ENCODE data around the gene PRKG1. TPM values are rescaled to one million over a fixed set of nuclear protein-coding genes. Genes with fewer than 3 reads are reported as not detected.

The PRKG1 gene
- total and polyA plus RNA-seq, 2 of the 8 experiments (the other 6 are each of a cell fraction or from before 2014, with no cell fraction given), result 4.2 to 15.2 TPM

- Histone ChIP-seq H2AK5ac (ENCODE audit: low read depth, low read length) (no peak overlapping the region), H3K27me3 (replicated peaks in 1 of 4; ENCODE audit: control insufficient read depth in 3 of 4, extremely low read depth in 1 of 4, insufficient read depth in 3 of 4, low read length in 3 of 4) (no peaks in the 10 kb centered on the region), H3K4me1 (replicated peaks in 1 of 4; ENCODE audit: control insufficient read depth in 3 of 4, insufficient read depth in 4 of 4, low read length in 3 of 4) (no peaks in the 10 kb centered on the region), H3K79me2 (ENCODE audit: control insufficient read depth in 1 of 2, insufficient read depth in 2 of 2, low read length in 2 of 2) (no peaks in the 10 kb centered on the region), H3K9me3 (ENCODE audit: insufficient read depth in 2 of 2, low read depth in 1 of 2, low read length in 1 of 2) (no peaks in the 10 kb centered on the region), H3K36me3 (ENCODE audit: control insufficient read depth in 2 of 4, insufficient read depth in 4 of 4, low read length in 3 of 4) (no peaks in the 10 kb centered on the region), H2BK5ac (ENCODE audit: low read depth, low read length) (no peak overlapping the region), H3K18ac (ENCODE audit: extremely low read depth, low read length) (no peak overlapping the region), H4K5ac (ENCODE audit: insufficient read length, low read depth, low read length) (no peak overlapping the region), H3K4ac (replicated peaks; ENCODE audit: insufficient read length, low read depth, low read length) (no peak overlapping the region), H2AFZ (ENCODE audit: low read length) (no peak overlapping the region), H3K14ac (ENCODE audit: insufficient read length) (no peak overlapping the region), H3K4me3 (ENCODE audit: extremely low read depth in 1 of 4, insufficient read depth in 2 of 4, low read depth in 3 of 4, low read length in 4 of 4) (no peak overlapping the region), H3K4me2 (ENCODE audit: insufficient read depth in 1 of 2, low read depth in 2 of 2, low read length in 2 of 2) (no peak overlapping the region), H4K20me1 (replicated peaks in 1 of 2; ENCODE audit: control insufficient read depth in 1 of 2, insufficient read depth in 2 of 2, low read length in 2 of 2) (no peaks in the 10 kb centered on the region), H3K9ac (replicated peaks in 1 of 4; ENCODE audit: extremely low read depth in 1 of 4, low read depth in 3 of 4, low read length in 3 of 4) (no peak overlapping the region), H3K23me2 (ENCODE audit: low read depth, low read length) (no peaks in the 10 kb centered on the region), H3K27ac (ENCODE audit: low read depth, low read length) (no peak overlapping the region; the same call in 1 of the 2 replicates), H3K56ac (replicated peaks; ENCODE audit: insufficient read length, low read depth, low read length) (no peak overlapping the region), H2BK20ac (ENCODE audit: low read length) (no peak overlapping the region), H3K23ac (ENCODE audit: insufficient read length) (no peak overlapping the region), H2BK15ac (ENCODE audit: low read length) (no peak overlapping the region), H4K8ac (ENCODE audit: extremely low read depth, insufficient read depth, low read length) (no peak overlapping the region), H3K79me1 (ENCODE audit: low read depth, low read length) (no peaks in the 10 kb centered on the region), H2BK12ac (ENCODE audit: low read depth, low read length) (no peak overlapping the region), H2BK120ac (replicated peaks; ENCODE audit: low read depth, low read length) (no peak overlapping the region), H4K91ac (replicated peaks; ENCODE audit: insufficient read length, low read length) (no peak overlapping the region)
- FAIRE-seq (no peak), DNase-seq (ENCODE audit: low read depth in 1 of 2, low spot score in 2 of 2) (no peak)
- no peak for TF ChIP-seq TEAD4 (IDR thresholded peaks at IDR 0.05; ENCODE audit: low read depth, low read length)
- ChIA-PET POLR2A (ENCODE audit: partially characterized antibody) (no interaction called here), CTCF (ENCODE audit: partially characterized antibody) (interaction anchor here (1.1 to 1.6 kb wide), 4 partner anchors 10 to 330 kb away, joined by 3 to 5 read pairs (median 4); no protein-coding TSS in a partner anchor)
- WGBS, 2 experiments (ENCODE audit: extremely low coverage in 1 of 2, insufficient coverage in 1 of 2, insufficient read length in 1 of 2, insufficient replicate concordance in 2 of 2, low coverage in 1 of 2, low lambda C conversion rate in 2 of 2, missing lambda C conversion rate in 1 of 2), result 83% methylated on average over 7 of the region's 7 CpGs; no CpG with 5 or more reads in 1 of the 2 experiments
Observed at GRCh38 chr10:51630640-51631005, 556.3 kb downstream of the PRKG1 start.

Data from H1 (cell line).